GM19025 (cell line): ENCODE measurements around the gene PHGDH.
A peak's percentile ranks its signal among the peaks of the same experiment; 100 is the strongest.

Source experiments
- ATAC-seq: cut with Tn5 transposase; IDR thresholded peaks from one replicate; pipeline ENCODE4 v1.9.1; 2021; ENCODE audit warnings: mild to moderate bottlenecking, low read depth, moderate library complexity; ENCODE audit not compliant: unreplicated experiment

Gene PHGDH

DNA sequence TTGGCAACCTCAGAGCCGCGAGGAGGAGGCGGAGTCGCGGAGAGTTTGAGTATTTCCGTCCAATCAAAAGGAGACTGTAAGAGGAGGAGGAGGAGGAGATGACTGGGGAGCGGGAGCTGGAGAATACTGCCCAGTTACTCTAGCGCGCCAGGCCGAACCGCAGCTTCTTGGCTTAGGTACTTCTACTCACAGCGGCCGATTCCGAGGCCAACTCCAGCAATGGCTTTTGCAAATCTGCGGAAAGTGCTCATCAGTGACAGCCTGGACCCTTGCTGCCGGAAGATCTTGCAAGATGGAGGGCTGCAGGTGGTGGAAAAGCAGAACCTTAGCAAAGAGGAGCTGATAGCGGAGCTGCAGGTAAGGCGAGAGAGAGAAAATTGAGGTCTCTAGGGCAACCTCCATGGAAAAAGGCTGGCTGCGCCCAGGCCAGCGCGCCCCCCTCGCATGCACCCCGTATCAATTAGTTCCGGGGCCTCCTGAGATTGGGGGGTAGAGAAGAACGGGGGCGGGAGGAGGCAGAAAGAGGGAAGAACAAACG, at the start of gene PHGDH:
Gene PHGDH (plus strand): TSS at position 131 of the 538 bp plus-strand sequence. CDS start 89 bp downstream, at position 220.
- peak; percentile 65 for ATAC-seq

DNA sequence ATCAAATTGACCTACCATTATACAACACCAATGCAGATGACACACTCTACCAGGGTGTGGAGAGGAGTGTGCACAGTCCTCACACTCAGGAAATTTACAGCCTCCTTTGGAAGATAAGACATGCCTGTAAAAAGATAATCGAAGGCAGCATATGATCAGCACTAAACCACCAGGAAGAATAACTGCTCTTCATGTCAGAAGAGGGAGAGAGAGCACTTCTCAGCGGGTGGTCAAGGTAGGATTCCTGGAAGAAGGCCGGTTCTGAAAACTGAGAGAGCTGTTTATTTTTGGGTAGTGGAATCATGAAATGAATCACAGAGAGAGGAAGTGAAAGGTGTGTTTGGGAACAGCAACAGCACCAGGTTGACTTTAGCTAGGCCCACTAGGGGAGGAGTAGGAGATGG, 49.7 kb upstream of the PHGDH start:
- ATAC-seq: peak; percentile 43

DNA sequence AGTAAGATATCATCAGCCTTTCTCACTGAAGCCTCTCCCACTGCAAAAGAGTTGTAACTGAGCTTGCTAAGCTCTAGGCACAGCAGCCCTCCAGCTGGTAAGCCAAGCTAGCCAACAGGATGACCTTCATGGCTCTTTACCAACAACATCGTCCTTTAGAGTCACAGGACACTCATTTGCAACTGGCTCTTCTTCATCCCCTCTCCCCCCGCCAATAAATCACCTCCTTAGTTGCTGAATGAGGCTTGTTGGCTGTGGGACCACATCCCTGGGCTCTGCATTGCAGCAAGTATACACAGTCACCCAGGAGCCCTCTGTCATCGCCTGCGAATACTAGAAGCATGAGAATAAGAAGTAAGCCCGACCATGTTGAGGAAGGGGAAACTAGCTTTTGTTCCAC, 47.7 kb upstream of the PHGDH start:
- no peak for ATAC-seq

DNA sequence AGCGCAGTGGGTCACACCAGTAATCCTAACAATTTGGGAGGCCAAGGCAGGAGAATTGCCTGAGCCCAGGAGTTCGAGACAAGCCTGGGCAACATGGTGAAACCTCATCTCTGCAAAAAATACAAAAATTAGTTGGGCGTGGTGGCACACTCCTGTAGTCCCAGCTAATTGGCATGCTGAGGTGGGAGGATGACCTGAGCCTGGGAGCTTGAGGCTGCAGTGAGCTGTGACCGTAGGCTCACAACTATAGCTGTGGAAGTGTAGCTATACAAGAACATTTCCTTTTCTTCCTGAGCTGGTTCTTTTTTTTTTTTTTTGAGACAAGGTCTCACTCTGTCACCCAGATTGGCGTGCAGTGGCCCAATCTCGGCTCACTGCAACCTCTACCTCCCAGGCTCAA, 44.6 kb upstream of the PHGDH start:
- no peak for ATAC-seq

DNA sequence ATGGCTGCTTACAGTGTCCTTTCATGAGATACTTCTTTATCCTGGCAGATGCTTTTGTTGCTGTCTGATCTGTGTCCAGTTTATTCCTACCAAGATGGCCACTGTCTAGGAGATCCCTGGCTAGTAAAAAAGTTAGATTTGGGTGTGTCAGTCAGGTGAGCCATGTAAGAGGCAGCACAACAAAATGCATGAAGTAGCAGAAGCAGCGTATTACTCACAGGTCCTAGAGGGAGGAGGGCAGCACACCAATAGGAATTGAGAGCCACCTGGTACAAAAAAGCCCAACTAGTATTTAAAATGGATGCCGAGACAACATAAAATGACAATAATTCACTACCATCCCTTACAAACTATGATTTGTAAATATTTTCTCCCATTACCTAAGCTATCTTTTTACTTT, 40.8 kb upstream of the PHGDH start:
- no peak for ATAC-seq

DNA sequence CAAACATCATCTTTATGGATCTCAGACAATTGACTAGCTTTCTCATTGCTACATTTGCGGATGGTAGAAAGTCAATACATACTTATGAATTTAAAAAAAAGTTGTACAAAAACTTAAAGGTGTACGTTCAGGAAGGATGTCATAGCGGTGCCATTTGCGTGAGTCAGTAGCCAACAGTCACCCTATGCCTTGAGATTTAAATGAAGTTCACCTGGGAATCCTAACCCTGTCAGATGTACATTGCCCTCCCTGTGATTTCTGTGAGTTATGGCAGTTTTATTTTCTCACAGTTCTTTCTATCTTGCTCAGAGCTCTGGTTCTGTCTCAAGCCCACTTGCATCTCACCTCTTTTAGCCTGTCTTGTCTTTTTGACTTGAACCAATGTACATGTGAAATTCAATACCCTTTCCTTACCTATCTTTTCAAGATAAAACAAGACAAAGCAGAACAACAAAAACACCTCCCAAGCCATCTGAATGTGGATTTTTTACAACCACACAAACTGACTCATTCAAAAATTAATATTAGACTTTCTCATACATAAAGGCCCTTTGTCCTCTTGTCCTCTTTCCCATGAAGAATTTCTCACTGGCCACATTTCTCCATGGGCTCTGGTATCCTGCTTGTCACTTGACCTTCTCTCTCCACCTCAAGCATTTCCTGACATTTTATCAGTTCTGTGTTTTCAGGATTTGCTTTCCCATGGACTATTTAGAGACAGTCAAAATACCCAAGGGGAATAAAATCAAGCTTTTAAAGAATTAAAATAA, 38.4 kb upstream of the PHGDH start:
- ATAC-seq: no peak

DNA sequence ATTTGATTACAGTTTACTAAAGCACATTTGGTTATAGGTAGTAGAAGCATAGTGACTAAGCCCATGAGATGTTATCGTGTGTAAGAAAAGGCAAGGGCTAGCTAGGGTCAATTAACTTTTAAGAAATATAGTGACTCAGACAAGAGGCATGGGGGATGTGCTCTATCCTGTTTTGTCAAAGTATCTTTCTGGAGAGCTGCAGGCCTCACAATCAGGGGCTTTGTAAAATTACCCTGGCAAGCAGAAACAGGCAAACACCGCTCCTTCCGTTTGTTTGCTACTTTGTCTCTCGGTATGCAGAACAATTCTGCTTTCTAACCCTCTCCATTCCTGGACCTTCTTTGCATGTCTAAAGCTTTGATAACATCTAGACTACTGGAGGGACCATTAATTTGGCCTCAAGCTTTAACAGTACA, 37.6 kb upstream of the PHGDH start:
- no peak for ATAC-seq

DNA sequence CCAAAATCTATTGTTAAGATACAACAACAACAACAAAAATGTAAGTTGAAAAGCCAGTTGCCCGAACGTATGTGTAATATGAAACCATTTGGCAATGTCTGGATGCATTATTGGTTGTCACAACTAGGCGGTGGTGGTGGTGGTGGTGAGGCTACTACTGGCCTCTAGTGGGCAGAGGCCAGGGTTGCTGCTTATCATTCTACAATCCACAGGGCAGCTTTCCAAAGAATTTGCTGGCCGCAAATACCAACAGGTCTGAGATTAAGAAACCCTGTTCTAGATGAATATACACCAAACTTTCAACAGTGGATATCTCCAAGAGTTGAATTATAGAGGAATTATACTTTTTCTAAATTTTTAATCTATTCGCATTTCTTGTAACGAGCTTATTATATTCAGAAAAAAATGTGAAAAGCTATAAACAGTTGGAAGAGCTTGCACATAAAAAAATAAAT, 36.9 kb upstream of the PHGDH start:
- no peak for ATAC-seq

DNA sequence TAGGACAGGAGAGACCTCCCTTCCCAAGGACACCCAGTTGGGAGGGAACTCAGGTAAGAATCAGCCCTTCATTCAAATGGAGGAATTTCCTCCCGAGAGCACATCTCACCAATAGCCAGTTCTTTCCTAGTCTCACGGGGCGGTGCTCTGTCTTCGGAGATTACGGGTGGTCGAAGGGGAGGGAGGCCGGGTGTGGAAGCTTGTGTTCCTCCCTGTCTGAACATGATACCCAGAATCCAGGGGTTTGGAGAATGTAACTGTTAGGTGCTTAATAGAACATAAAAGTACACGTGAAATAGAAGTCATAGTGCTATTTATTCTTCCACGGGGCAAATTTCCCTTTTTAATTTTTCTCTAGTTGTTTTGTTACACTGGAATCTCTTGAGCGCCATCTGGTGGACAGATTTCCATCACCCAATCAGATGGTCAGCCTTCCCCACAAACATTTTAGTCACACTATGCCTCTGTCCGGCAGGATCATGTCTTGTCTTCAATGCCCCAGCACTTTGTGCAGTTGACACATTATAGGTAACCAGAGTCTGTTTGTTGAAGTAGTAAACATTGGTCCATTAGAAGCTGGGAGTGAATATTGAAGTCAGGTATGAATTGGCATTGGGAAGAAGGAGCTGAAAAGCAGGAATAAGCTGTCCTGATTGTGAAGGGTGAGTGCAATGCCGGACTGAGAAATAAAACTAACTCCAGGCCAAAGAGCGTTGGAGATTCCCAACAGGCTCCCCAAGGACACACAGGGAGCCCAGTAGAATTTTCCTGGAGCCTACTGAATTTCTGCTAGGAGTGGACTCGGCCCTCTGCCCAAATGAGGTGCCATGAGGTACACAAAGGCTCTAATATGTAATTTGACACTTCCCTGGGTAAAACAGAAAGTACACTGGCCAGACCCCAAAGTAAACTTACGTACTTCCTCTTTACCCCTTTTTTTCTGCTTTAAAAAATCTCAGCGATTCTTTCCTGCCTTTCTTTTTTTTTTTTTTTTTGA, 36.1 kb upstream of the PHGDH start:
- no peak for ATAC-seq

DNA sequence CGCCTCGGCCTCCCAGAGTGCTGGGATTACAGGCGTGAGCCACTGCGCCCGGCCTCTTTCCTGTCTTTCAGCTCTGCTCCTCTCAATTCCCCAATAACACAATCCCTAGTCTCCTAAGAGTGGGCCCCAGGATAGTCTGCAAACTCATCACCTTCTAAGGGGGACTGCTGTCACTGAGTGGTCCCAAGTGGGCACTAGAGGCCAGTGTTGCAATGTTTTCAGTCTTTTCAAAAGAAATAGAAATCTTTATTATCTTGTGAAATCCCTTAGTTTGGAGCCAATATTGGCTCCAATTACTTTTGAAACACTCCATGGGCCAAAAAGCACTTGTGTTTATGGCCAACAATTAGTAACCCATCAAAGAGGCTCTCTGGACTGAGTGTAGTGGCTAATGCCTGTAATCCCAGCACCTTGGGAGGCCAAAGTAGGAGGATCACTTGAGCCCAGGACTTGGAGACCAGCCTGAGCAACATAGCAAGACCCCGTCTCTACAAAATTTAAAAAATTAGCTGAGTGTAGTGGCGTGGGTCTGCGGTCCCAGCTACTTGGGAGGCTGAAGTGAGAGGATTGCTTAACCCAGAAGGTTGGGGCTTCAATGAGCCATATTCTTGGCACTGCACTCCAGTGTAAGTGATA, 35.0 kb upstream of the PHGDH start:
- no peak for ATAC-seq

DNA sequence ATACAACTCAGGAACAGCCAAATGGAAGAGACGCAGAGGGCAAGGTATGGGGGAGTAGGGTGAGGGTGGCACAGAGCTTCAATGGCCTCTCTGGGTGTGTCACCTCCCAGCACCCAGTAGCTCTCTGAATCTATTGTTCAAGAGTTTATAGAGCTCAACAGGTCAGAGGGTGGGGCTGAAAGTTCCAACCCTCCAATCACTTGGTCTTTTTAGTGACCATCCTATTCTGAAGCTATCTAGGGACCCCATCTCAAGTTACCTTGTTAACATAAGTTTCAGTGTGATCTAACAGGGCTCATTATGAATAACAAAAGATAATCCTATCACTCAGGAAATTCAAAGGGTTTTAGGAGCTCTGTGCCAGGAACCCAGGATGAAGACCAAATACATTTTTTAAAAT, 32.5 kb upstream of the PHGDH start:
- ATAC-seq: no peak

DNA sequence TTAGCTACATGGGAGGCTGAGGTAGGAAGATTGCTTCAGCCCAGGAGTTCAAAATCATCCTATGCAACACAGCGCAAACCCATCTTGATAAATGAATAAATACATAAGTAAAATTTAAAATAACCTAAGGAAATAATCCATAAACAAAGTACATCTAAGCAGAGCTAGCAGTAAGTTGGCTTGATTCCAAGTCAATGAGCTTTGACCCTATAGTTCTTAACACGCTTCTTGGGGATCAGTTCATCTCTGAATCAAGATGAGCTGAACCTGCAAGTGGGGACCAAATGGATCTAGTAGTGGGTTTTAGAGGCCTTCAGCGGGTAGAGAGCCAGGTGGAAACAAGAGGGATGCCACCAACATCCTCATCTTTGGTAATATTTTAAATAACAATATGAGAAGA, 31.5 kb upstream of the PHGDH start:
- no peak for ATAC-seq

DNA sequence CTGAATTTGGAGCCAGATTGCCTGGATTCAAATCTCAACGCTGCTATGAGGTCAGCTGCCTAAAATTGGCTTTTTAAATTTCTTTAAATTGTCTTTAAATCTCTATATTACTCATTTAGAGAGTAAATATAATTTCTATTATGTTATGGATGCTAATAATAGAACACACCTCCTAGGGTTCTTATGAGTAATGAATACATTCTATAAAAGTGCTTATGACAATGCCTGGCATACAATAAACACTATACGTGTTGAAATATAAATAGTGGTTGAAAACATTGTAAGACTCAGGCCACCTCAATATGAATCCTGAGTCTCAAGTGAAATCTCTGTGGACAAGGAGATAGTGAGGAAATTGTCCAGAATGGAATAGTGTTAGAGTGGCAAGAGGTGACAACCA, 31.0 kb upstream of the PHGDH start:
- ATAC-seq: no peak

DNA sequence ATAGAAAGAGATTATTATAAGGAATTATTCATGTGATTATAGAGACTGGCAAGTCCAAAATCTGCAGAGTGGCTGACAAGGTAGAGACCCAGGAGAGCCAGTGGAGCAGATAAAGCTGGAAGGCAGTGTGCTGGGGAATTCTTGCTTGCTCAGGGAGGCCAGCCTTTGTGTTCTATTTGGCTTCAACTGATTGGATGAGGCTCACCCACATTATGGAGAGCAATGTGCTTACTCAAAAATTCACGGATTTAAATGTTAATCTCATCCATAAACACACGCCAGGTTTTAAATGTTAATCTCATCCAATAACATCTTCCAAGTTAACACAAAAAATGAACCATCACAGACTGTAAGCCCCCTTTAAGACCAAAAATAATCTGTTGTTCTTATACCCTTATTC, 30.2 kb upstream of the PHGDH start:
- ATAC-seq: no peak

DNA sequence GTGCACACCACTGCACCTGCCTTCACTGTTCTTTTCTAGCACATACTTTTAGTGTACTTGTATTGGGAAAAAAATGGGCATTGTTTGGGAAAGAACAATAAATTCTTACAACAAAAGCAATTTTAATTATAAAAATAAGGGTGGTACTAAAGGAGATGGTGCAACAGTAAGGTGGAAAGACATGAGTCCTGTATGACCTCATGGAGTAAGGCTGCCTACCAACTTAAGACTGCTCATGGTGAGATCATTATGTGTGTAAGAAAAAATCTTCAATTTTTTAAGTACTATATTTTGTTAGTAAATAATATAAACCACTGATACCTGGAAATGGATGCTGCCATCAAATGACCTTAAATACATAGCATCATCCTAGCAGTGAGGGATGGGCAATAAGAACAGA, 29.6 kb upstream of the PHGDH start:
- no peak for ATAC-seq

DNA sequence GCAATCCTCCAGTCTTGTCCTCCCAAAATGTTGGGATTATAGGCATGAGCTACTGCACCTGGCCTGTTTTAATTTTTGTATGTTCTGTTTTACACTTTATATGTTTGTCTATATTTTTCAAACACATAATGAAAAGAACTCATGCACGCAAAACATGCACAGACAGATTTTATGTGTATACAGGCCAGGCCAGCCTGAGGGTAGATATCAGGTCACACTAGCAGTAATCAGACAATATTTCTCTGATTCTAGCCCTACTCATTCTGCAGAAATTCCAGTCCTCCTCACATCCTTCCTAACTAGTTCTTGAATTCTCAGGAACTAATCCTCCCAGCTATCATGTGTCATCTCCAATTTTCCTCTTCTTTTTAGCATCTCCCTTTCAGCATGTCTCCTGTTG, 27.8 kb upstream of the PHGDH start:
- no peak for ATAC-seq

DNA sequence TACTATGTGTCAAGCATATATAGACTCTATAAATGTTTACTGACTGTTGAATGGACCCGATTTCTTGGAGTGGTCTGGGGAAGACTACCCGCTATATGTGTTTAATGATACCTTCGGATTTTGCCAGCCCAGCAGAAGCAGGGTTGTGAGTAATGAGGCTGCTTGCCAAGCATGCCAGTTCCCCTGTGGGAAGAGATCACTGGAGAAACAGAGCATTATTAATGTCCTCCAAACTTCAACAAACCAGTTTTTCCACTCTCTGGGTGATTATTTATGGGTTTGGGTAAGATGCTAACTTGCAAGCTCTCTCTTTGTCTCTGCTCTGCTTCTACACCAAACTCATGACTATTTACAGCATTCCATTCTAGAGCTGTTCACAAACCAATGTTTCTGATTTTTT, 25.1 kb upstream of the PHGDH start:
- ATAC-seq: no peak

DNA sequence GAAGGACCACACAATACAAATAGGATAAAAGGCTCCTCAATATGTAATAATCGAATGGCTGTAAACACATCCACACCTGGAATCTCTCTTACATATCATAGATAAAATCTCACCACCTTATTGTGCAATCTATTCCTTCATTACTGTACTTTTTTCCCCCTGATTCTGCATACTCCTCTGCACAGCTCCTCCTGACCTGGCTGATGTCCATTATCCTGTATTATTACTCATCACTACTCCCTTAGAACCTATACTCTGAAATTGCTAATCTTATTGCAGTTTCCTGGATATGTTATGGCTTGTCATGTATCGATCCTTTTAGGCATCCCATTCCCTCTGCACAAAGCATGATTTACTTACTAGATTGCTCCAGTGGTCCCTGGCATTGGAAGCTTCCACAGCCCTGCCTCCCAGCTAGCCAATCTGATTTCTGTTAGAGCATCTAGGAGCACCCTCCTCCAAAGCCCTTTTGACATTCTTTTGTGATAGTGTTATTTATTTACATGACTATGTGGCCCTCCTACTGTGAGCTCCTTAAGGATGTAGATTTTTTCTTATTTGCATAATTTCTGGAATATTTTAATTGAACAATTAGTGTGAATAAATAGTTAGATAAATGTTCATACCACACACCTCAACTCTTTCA, 24.2 kb upstream of the PHGDH start:
- no peak for ATAC-seq

DNA sequence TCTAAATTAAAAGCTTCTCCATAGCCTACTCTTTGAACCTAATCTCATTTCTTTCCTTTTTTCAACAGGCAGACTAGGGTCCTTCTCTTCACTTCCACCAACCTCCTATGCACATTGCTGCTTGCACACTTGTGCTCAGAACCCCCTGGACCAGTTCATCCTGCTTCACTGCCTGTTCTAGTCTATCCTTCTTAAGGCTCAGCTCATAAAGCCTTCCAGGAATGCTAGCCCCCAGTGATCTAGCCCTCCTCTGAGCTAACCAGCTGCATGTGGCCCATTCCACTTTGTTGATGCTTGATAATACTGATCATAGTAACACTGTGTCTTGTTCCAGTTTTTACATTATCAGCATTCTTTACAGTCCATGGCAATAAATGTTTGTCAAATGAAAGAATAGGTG, 22.9 kb upstream of the PHGDH start:
- no peak for ATAC-seq

DNA sequence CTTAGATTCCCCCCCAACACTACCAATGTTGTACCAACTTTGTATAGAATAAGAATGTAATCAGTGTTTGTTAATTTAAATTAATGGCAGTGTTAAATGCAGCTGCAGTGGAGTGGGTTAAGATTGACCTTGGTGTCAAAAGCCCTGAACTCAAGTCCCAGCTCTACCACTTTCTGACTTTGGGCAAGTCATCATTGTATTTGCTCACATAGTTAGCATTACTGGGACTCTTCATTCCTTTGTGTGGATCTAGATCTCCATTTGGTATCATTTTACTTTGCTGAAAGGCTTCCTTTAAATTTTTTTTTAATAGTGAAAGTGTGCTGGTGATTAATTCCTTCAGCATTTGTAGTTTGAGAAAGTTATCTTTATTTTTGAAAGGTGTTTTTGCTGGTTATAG, 22.2 kb upstream of the PHGDH start:
- no peak for ATAC-seq
